SK-N-SH (cell line): Measurements from ENCODE around the gene FIZ1. TPM values are rescaled to one million over a fixed set of nuclear protein-coding genes. Genes with fewer than 3 reads are reported as not detected.
A peak's percentile ranks its signal among the peaks of the same experiment; 100 is the strongest.

Experiments used
- CTCF ChIA-PET: fragments of 300-600, 350-600 bp; formaldehyde crosslinking; extraction: SDS; loops from one replicate; lab custom pipeline; 2021; lab: Yijun Ruan, JAX
- POLR2A ChIA-PET: fragments of 350-600 bp; sonication (Branson Sonifier 250); formaldehyde crosslinking; extraction: SDS; loops from one replicate; lab custom pipeline; 2020; ENCODE audit warnings: antibody characterized with exemption, inconsistent platforms; lab: Yijun Ruan, JAX
- DNase-seq: peaks from one replicate; pipeline ENCODE4 v3.0.0; 2012
- H2AFZ ChIP-seq: fragments of 200-600 bp; sonication (generic); 2 replicates; pipeline ENCODE4 v1.8.1; 2016; ENCODE audit warnings: antibody characterized with exemption, mild to moderate bottlenecking, low read depth
- H3F3A ChIP-seq: fragments of 200-600 bp; sonication (generic); replicated peaks from 2 replicates; pipeline ENCODE3; 2016; ENCODE audit warnings: antibody characterized with exemption, mild to moderate bottlenecking; ENCODE audit not compliant: insufficient read depth
- H3K27ac ChIP-seq, 2 experiments: fragments of 200-500 bp in 1 of 2; fragments of 200-600 bp in 1 of 2; sonication (Bioruptor generic) in 1 of 2; sonication (generic), shearing (Covaris generic) in 1 of 2; 2 replicates each; pipeline versions ENCODE4 v1.5.1 to v1.6.1; 2014 to 2016; ENCODE audit warnings: low read depth in 2 of 2, inconsistent platforms in 1 of 2, low read length in 1 of 2, mild to moderate bottlenecking in 1 of 2, mixed read lengths in 1 of 2
- H3K27me3 ChIP-seq: fragments of 200-600 bp; sonication (generic), shearing (Covaris generic); 2 replicates; pipeline ENCODE4 v1.6.1; 2016; ENCODE audit warnings: mixed run types; ENCODE audit not compliant: insufficient read depth
- H3K36me3 ChIP-seq, 2 experiments: fragments of 200-500 bp in 1 of 2; fragments of 200-600 bp in 1 of 2; sonication (Bioruptor generic) in 1 of 2; sonication (generic) in 1 of 2; replicated peaks in 1 of 2; 2 replicates each; pipeline versions ENCODE3 to v1.5.1; 2014 to 2016; ENCODE audit warnings: low read length in 1 of 2, mild to moderate bottlenecking in 1 of 2; ENCODE audit not compliant: insufficient read depth in 2 of 2, control insufficient read depth in 1 of 2
- H3K4me1 ChIP-seq, 2 experiments: fragments of 200-500 bp in 1 of 2; fragments of 200-600 bp in 1 of 2; sonication (Bioruptor generic) in 1 of 2; sonication (generic), shearing (Covaris generic) in 1 of 2; 2 replicates each; pipeline versions ENCODE4 v1.5.1 to v1.6.1; 2014 to 2016; ENCODE audit warnings: low read depth in 1 of 2, low read length in 1 of 2, mixed run types in 1 of 2; ENCODE audit not compliant: insufficient read depth in 2 of 2, control insufficient read depth in 1 of 2
- H3K4me2 ChIP-seq: fragments of 200-600 bp; sonication (generic), shearing (Covaris generic); 2 replicates; pipeline ENCODE4 v1.6.1; 2017; ENCODE audit warnings: mixed run types
- H3K4me3 ChIP-seq, 2 experiments: fragments of 200-500 bp in 1 of 2; fragments of 200-600 bp in 1 of 2; sonication (Bioruptor generic) in 1 of 2; sonication (generic), shearing (Covaris generic) in 1 of 2; 2 replicates each; pipeline versions ENCODE4 v1.5.1 to v1.8.1; 2014 to 2016; ENCODE audit warnings: low read depth in 2 of 2, inconsistent platforms in 1 of 2, low read length in 1 of 2, mild to moderate bottlenecking in 1 of 2, mixed read lengths in 1 of 2, moderate library complexity in 1 of 2
- H3K79me2 ChIP-seq: fragments of 200-600 bp; sonication (generic); 2 replicates; pipeline ENCODE4 v1.8.1; 2017; ENCODE audit warnings: mild to moderate bottlenecking; ENCODE audit not compliant: insufficient read depth
- H3K9ac ChIP-seq: fragments of 200-600 bp; sonication (generic); 2 replicates; pipeline ENCODE4 v1.6.1; 2017; ENCODE audit warnings: mixed run types
- H3K9me2 ChIP-seq: fragments of 200-600 bp; sonication (generic); 2 replicates; pipeline ENCODE4 v1.6.1; 2017; ENCODE audit warnings: mixed run types
- H3K9me3 ChIP-seq: fragments of 200-600 bp; sonication (generic); 2 replicates; pipeline ENCODE4 v1.6.1; 2017; ENCODE audit warnings: mixed run types, mild to moderate bottlenecking, moderate library complexity
- H4K20me1 ChIP-seq: fragments of 200-600 bp; sonication (generic); 2 replicates; pipeline ENCODE4 v1.6.1; 2017; ENCODE audit warnings: mild to moderate bottlenecking, mixed run types; ENCODE audit not compliant: insufficient read depth
- ELF1 ChIP-seq: IDR thresholded peaks from 2 replicates; pipeline ENCODE4 v1.4.0; 2012
- EZH2phosphoT487 ChIP-seq: fragments of 200-600 bp; sonication (generic); IDR thresholded peaks from 2 replicates; pipeline ENCODE4 v1.6.1; 2017; ENCODE audit warnings: low read depth, mixed run types, mild to moderate bottlenecking, antibody characterized with exemption, moderate library complexity, borderline replicate concordance
- FOXM1 ChIP-seq: IDR thresholded peaks from 2 replicates; pipeline ENCODE4 v1.4.0; 2012; ENCODE audit warnings: low read depth, mild to moderate bottlenecking
- GABPA ChIP-seq: IDR thresholded peaks from 2 replicates; pipeline ENCODE4 v1.4.0; 2012; ENCODE audit warnings: low read depth, mild to moderate bottlenecking
- GATA2 ChIP-seq: sonication (generic); formaldehyde crosslinking; IDR thresholded peaks from 2 replicates; pipeline ENCODE4 v1.5.0; 2020; ENCODE audit warnings: mild to moderate bottlenecking, missing genetic modification reagents
- JUND ChIP-seq: IDR thresholded peaks from 2 replicates; pipeline ENCODE4 v1.4.0; 2012
- MEF2A ChIP-seq: IDR thresholded peaks from 2 replicates; pipeline ENCODE4 v1.4.0; 2012; ENCODE audit warnings: low read depth, borderline replicate concordance
- MXI1 ChIP-seq: IDR thresholded peaks from 2 replicates; pipeline ENCODE4 v1.6.1; 2012; ENCODE audit warnings: mild to moderate bottlenecking, low read depth, low read length, improper control_type of control experiment
- RCOR1 ChIP-seq: fragments of 150-350 bp; IDR thresholded peaks from 2 replicates; pipeline ENCODE4 v1.6.1; 2017; ENCODE audit warnings: antibody characterized with exemption, low read length
- RXRA ChIP-seq: IDR thresholded peaks from 2 replicates; pipeline ENCODE4 v1.4.0; 2012; ENCODE audit warnings: low read depth, mild to moderate bottlenecking, borderline replicate concordance
- SIN3A ChIP-seq: IDR thresholded peaks from 2 replicates; pipeline ENCODE4 v1.6.1; 2012; ENCODE audit warnings: low read depth, mild to moderate bottlenecking, low read length, moderate library complexity, borderline replicate concordance
- YY1 ChIP-seq: IDR thresholded peaks from 2 replicates; pipeline ENCODE4 v1.4.0; 2012; ENCODE audit warnings: low read depth, mild to moderate bottlenecking
- WGBS: methylation state at CpG from one replicate; pipeline ENCODE4 v1.1.6; 2017; ENCODE audit warnings: low lambda C conversion rate; 5-methylcytosine and 5-hydroxymethylcytosine counted together
- polyA plus RNA-seq, 3 experiments: library from polyadenylated mRNA; depleted of rRNA; stranded (reverse); fragments of >200 nt; gene quantifications; 2 replicates each; pipeline ENCODE4 v1.2.3, GENCODE V29; 2012
- TF ChIP-seq, protein P1 (sequence below): fragments of 150-350 bp; IDR thresholded peaks from 2 replicates; pipeline ENCODE4 v1.6.1; 2017; ENCODE audit warnings: antibody characterized with exemption, low read length, low read depth, borderline replicate concordance
- TF ChIP-seq, protein P2 (sequence below): IDR thresholded peaks from 2 replicates; pipeline ENCODE4 v1.4.0; 2012; ENCODE audit warnings: low read depth, borderline replicate concordance
- TF ChIP-seq, protein P3 (sequence below): IDR thresholded peaks from 2 replicates; pipeline ENCODE4 v1.4.0; 2012; ENCODE audit warnings: low read depth, borderline replicate concordance
- TF ChIP-seq, protein P4 (sequence below): fragments of 150-350 bp; IDR thresholded peaks from 2 replicates; pipeline ENCODE4 v1.6.1; 2016; ENCODE audit warnings: mild to moderate bottlenecking, low read depth, low read length
- TF ChIP-seq, protein P5 (sequence below): fragments of 200-600 bp; sonication (generic); IDR thresholded peaks from 2 replicates; pipeline ENCODE4 v1.6.1; 2017; ENCODE audit warnings: antibody characterized with exemption, mild to moderate bottlenecking, moderate library complexity

FIZ1 gene
- polyA plus RNA-seq, 1 of the 3 experiments (the other 2 are of a cell fraction): 5.7 TPM

DNA sequence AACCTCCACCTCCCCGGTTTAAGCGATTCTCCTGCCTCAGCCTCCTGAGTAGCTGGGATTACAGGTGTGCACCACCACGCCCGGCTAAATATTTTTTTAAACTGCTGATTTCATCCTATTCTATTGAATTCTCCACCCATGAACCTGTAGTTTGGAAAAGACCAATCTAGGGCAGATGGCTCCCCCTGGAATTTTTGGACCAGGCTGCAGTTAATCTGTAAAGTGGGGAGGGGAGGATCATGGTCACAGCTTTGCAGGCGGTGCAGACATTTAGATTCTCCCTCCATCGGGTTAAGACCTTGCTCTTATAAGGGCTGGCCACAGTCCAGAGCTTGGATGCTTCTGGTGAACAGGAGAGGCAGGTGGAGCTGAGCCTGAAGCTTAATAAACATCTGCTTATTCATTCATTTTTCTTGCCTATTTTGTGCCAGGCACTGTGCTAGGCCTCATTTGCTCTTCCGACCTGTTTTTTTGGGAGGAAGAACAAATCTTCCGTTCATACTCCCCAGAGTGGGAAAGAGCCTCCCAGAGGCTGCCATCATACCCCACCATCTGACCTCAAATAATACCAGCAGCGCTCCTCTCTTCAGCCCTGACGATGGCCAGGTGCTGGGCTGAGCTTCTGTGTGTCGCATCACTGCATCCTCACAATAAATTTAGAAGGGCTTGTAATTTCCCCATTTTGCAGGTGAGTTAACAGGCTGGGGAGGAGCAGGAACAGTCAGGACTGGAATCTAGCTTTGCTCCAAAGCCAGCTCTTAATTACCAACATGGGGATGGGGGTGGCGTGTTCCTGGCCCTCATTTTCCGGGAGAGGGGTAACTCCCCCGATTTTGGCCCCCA, 47.8 kb upstream of the FIZ1 start:
- Histone ChIP-seq H3K4me3 (peak overlapping the region; percentile 77 to 82), H3K27ac (peak overlapping the region; percentile 27 to 94; a peak in 3 of 4 replicates)
- DNase-seq: peak; percentile 23

DNA sequence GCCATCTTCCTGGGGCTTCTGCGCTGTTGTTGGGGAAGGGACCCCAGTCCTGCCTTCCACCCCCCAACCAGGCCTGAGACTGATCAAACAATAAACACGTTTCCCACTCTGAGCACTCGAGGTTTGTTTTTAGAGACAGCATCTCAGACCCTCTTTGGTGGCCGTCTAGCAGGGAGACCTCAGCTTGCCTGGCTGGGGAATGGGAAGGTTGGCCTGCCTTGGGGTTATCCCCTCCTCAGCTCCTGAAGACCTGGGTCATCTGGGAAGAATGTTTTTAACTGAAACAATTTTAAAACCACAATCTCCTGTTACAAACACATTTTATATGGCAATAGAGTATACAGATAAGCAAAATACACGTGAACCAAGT, 46.2 kb upstream of the FIZ1 start:
- no peaks in the 10 kb centered on the region for H3K9me2 ChIP-seq
- H3K4me2 ChIP-seq: no peak overlapping the region
- no peaks in the 10 kb centered on the region for H4K20me1 ChIP-seq
- no peak overlapping the region for H3K4me3 ChIP-seq
- H3F3A ChIP-seq: peaks cover 22% of the 10 kb centered on the region
- ChIA-PET POLR2A (no interaction called here), CTCF (interaction anchor here (1.5 to 3.9 kb wide), 2 partner anchors 9 to 14 kb away, joined by 6 to 22 read pairs; no protein-coding TSS in a partner anchor)
- peaks cover 14 to 43% of the 10 kb centered on the region in 2 experiments; a peak in 2 of 4 replicates for H3K4me1 ChIP-seq
- DNase-seq: peak; percentile 2
- H3K9me3 ChIP-seq: no peaks in the 10 kb centered on the region
- no peak overlapping the region for H3K9ac ChIP-seq
- H3K27ac ChIP-seq: no peak overlapping the region
- H3K27me3 ChIP-seq: no peaks in the 10 kb centered on the region
- WGBS: 80% methylated on average over 5 of the region's 5 CpGs
- H3K36me3 ChIP-seq: peaks cover 3 to 17% of the 10 kb centered on the region in 2 experiments
- no peak overlapping the region for H2AFZ ChIP-seq
- H3K79me2 ChIP-seq: peaks cover 61% of the 10 kb centered on the region
- TF ChIP-seq RXRA: no peak
- no peak for TF ChIP-seq SIN3A
- TF ChIP-seq, protein P1, sequence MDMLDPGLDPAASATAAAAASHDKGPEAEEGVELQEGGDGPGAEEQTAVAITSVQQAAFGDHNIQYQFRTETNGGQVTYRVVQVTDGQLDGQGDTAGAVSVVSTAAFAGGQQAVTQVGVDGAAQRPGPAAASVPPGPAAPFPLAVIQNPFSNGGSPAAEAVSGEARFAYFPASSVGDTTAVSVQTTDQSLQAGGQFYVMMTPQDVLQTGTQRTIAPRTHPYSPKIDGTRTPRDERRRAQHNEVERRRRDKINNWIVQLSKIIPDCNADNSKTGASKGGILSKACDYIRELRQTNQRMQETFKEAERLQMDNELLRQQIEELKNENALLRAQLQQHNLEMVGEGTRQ: no peak
- no peak for TF ChIP-seq EZH2phosphoT487
- TF ChIP-seq, protein P2, sequence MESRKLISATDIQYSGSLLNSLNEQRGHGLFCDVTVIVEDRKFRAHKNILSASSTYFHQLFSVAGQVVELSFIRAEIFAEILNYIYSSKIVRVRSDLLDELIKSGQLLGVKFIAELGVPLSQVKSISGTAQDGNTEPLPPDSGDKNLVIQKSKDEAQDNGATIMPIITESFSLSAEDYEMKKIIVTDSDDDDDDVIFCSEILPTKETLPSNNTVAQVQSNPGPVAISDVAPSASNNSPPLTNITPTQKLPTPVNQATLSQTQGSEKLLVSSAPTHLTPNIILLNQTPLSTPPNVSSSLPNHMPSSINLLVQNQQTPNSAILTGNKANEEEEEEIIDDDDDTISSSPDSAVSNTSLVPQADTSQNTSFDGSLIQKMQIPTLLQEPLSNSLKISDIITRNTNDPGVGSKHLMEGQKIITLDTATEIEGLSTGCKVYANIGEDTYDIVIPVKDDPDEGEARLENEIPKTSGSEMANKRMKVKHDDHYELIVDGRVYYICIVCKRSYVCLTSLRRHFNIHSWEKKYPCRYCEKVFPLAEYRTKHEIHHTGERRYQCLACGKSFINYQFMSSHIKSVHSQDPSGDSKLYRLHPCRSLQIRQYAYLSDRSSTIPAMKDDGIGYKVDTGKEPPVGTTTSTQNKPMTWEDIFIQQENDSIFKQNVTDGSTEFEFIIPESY: no peak
- TF ChIP-seq, protein P3, sequence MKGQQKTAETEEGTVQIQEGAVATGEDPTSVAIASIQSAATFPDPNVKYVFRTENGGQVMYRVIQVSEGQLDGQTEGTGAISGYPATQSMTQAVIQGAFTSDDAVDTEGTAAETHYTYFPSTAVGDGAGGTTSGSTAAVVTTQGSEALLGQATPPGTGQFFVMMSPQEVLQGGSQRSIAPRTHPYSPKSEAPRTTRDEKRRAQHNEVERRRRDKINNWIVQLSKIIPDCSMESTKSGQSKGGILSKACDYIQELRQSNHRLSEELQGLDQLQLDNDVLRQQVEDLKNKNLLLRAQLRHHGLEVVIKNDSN: no peak

More for the DNA sequence above, 47.8 kb upstream of the FIZ1 start:
- peaks cover 3 to 27% of the 10 kb centered on the region in 2 experiments for H3K36me3 ChIP-seq
- H3K9ac ChIP-seq: peak overlapping the region; percentile 77
- H3K79me2 ChIP-seq: peaks cover 49% of the 10 kb centered on the region
- peak overlapping the region; percentile 83; the same call in 1 of the 2 replicates for H2AFZ ChIP-seq
- no peaks in the 10 kb centered on the region for H4K20me1 ChIP-seq
- H3K27me3 ChIP-seq: no peaks in the 10 kb centered on the region
- 57% methylated on average over 13 of the region's 14 CpGs for WGBS
- no peaks in the 10 kb centered on the region for H3K9me3 ChIP-seq
- CTCF ChIA-PET: interaction anchor here (1.0 to 4.5 kb wide), 5 partner anchors 9 to 506 kb away, joined by 4 to 30 read pairs (median 5); partner anchors contain the start of gene ZNF865
- TF ChIP-seq GABPA (no peak), GATA2 (CRISPR knock-in tag) (no peak), JUND (no peak), SIN3A (no peak), ELF1 (no peak), YY1 (no peak), FOXM1 (no peak), MXI1 (no peak), MEF2A (no peak), RCOR1 (no peak)
- TF ChIP-seq, protein P3: no peak
- TF ChIP-seq, protein P4, sequence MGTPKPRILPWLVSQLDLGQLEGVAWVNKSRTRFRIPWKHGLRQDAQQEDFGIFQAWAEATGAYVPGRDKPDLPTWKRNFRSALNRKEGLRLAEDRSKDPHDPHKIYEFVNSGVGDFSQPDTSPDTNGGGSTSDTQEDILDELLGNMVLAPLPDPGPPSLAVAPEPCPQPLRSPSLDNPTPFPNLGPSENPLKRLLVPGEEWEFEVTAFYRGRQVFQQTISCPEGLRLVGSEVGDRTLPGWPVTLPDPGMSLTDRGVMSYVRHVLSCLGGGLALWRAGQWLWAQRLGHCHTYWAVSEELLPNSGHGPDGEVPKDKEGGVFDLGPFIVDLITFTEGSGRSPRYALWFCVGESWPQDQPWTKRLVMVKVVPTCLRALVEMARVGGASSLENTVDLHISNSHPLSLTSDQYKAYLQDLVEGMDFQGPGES: no peak
- TF ChIP-seq, protein P5, sequence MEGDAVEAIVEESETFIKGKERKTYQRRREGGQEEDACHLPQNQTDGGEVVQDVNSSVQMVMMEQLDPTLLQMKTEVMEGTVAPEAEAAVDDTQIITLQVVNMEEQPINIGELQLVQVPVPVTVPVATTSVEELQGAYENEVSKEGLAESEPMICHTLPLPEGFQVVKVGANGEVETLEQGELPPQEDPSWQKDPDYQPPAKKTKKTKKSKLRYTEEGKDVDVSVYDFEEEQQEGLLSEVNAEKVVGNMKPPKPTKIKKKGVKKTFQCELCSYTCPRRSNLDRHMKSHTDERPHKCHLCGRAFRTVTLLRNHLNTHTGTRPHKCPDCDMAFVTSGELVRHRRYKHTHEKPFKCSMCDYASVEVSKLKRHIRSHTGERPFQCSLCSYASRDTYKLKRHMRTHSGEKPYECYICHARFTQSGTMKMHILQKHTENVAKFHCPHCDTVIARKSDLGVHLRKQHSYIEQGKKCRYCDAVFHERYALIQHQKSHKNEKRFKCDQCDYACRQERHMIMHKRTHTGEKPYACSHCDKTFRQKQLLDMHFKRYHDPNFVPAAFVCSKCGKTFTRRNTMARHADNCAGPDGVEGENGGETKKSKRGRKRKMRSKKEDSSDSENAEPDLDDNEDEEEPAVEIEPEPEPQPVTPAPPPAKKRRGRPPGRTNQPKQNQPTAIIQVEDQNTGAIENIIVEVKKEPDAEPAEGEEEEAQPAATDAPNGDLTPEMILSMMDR: no peak
- TF ChIP-seq, all 33 proteins: peak for 0
- Histone ChIP-seq H3K4me2 (peak overlapping the region; percentile 96), H3K4me1 (peaks cover 13 to 42% of the 10 kb centered on the region in 2 experiments; a peak in 2 of 4 replicates), H3F3A (peaks cover 17% of the 10 kb centered on the region), H3K9me2 (no peaks in the 10 kb centered on the region)
- POLR2A ChIA-PET: interaction anchor here (0.9 kb wide), 1 partner anchor 23 kb away, joined by 4 read pairs; the partner anchor contains the start of gene ZNF784
